T-cell (primary cell): ENCODE measurements around the gene SNRNP40. TPM values are rescaled to one million over a fixed set of nuclear protein-coding genes. Genes with fewer than 3 reads are reported as not detected.

Source experiments
- ATAC-seq, 4 experiments: fragments of 200-7000 bp in 3 of 4; fragments of 150-1000 bp in 1 of 4; cut with Tn5 transposase; replicated peaks in 1 of 4; 1 replicate in 3 of 4; 2 replicates in 1 of 4; pipeline ENCODE4 v1.10.0; 2021; ENCODE audit warnings: moderate library complexity in 3 of 4, mild to moderate bottlenecking in 2 of 4, moderate number of reproducible peaks in 1 of 4
- CTCF ChIA-PET, 2 donors: fragments of 300-600 bp; sonication (Branson Sonifier 250); formaldehyde crosslinking; loops; one replicate each; lab custom pipeline; 2022; ENCODE audit warnings: antibody characterized with exemption in 2 of 2; lab: Charles Lee
- POLR2A ChIA-PET, 2 donors: fragments of 300-600 bp; sonication (Branson Sonifier 250); formaldehyde crosslinking; loops; one replicate each; lab custom pipeline; 2022; ENCODE audit warnings: antibody characterized with exemption in 2 of 2; lab: Charles Lee
- DNase-seq, 35 experiments: peaks; one replicate each; pipeline versions ENCODE4 v3.0.0 to v3.0.0-alpha.2; 2013 to 2023
- H3K27ac ChIP-seq: one replicate; pipeline ENCODE4 v1.5.1; 2013; ENCODE audit warnings: low read length
- H3K27me3 ChIP-seq, 2 experiments: replicated peaks in 1 of 2; 1 replicate in 1 of 2; 2 replicates in 1 of 2; pipeline versions ENCODE4 v1.6.1 to v1.7.0; 2013; ENCODE audit warnings: low read length in 1 of 2, mixed read lengths in 1 of 2; ENCODE audit not compliant: control insufficient read depth in 2 of 2, insufficient read depth in 2 of 2; ENCODE audit errors: extremely low read depth in 1 of 2
- H3K36me3 ChIP-seq, 2 donors: 1 replicate in 1 of 2; 2 replicates in 1 of 2; pipeline versions ENCODE4 v1.6.1 to v1.7.0; 2013; ENCODE audit warnings: low read length in 1 of 2; ENCODE audit not compliant: control insufficient read depth in 2 of 2, insufficient read depth in 1 of 2; ENCODE audit errors: extremely low read depth in 1 of 2
- H3K4me1 ChIP-seq, 2 experiments: 1 replicate in 1 of 2; 2 replicates in 1 of 2; pipeline versions ENCODE4 v1.6.1 to v1.7.0; 2013; ENCODE audit warnings: low read length in 2 of 2, mixed read lengths in 1 of 2; ENCODE audit not compliant: insufficient read depth in 2 of 2, control insufficient read depth in 1 of 2; ENCODE audit errors: extremely low read depth in 1 of 2
- H3K4me3 ChIP-seq, 2 donors: 1 replicate in 1 of 2; 2 replicates in 1 of 2; pipeline versions ENCODE4 v1.5.1 to v1.7.0; 2013; ENCODE audit warnings: mild to moderate bottlenecking in 2 of 2, low read length in 1 of 2, moderate library complexity in 1 of 2; ENCODE audit not compliant: control insufficient read depth in 1 of 2; ENCODE audit errors: extremely low read depth in 1 of 2
- H3K9me3 ChIP-seq: 2 replicates; pipeline ENCODE4 v1.7.0; 2013
- H3K27ac Mint-ChIP-seq, 2 donors: one replicate each; pipeline ENCODE4 v1.8.0; 2020 to 2021; ENCODE audit warnings: mild to moderate bottlenecking in 2 of 2, mixed read lengths in 2 of 2
- H3K27me3 Mint-ChIP-seq, 2 donors: one replicate each; pipeline ENCODE4 v1.8.0; 2021 to 2022; ENCODE audit warnings: mixed read lengths in 2 of 2
- H3K36me3 Mint-ChIP-seq: one replicate; pipeline ENCODE4 v1.8.0; 2021; ENCODE audit warnings: mixed read lengths
- H3K4me1 Mint-ChIP-seq, 3 donors: one replicate each; pipeline ENCODE4 v1.8.0; 2020 to 2022; ENCODE audit warnings: mixed read lengths in 3 of 3, mild to moderate bottlenecking in 1 of 3
- H3K4me3 Mint-ChIP-seq, 3 donors: one replicate each; pipeline ENCODE4 v1.8.0; 2020 to 2022; ENCODE audit warnings: mild to moderate bottlenecking in 3 of 3, mixed read lengths in 3 of 3, moderate library complexity in 3 of 3
- H3K9me3 Mint-ChIP-seq, 3 donors: one replicate each; pipeline ENCODE4 v1.8.0; 2020 to 2022; ENCODE audit warnings: mixed read lengths in 3 of 3
- WGBS: methylation state at CpG from one replicate; pipeline ENCODE4 v1.1.5; 2013; ENCODE audit warnings: missing lambda C conversion rate; ENCODE audit not compliant: insufficient coverage; 5-methylcytosine and 5-hydroxymethylcytosine counted together
- total RNA-seq, 35 experiments: library from RNA in 6 of 35; stranded (reverse) in 6 of 35; fragments of 120-200 nt in 1 of 35; gene quantifications; one replicate each; pipeline versions ENCODE4 v1.2.1 to v1.2.4 and lab custom pipeline; 2013 to 2026

SNRNP40 gene
- total RNA-seq, 5 donors from 2014 or later (not counting 1 experiment from before 2014, with no cell fraction given), result 50.9 to 62.8 (median 53.9) TPM

DNA sequence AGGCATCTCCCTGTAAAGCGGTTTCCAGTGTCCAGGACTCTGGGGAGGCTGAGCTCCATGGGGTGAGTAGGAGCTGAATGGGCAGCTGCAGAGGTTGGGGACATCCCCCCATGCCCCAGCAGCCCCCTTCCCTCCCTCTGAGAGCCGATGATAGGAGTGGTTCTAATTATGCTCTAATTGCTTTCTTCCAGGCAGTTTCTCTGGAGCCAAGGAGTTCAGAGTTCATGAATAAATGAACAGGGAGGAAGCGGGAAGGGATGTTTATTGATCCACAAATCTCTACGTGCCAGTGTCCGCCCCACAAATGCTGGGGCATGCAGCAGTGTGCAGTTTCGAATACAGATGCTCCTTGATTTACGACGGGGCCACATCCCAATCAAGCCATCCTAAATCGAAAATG lies 72.5 kb downstream of the SNRNP40 start:
- 62% methylated on average over 2 of the region's 9 CpGs for WGBS
- Mint-ChIP-seq H3K4me1 (no peaks in the 10 kb centered on the region), H3K27ac (no peak overlapping the region), H3K27me3 (peaks cover 3 to 10% of the 10 kb centered on the region in 2 donors), H3K9me3 (no peaks in the 10 kb centered on the region), H3K4me3 (no peak overlapping the region), H3K36me3 (no peaks in the 10 kb centered on the region)
- Histone ChIP-seq H3K4me3 (no peak overlapping the region), H3K4me1 (no peaks in the 10 kb centered on the region), H3K36me3 (no peaks in the 10 kb centered on the region), H3K27me3 (peaks cover 0 to 15% of the 10 kb centered on the region in 2 experiments), H3K27ac (no peak overlapping the region), H3K9me3 (no peaks in the 10 kb centered on the region)
- ChIA-PET CTCF (interaction anchor here in 1 of 2 donors (0.7 kb wide), 1 partner anchor 19 kb away, joined by 4 read pairs; no protein-coding TSS in a partner anchor), POLR2A (no interaction called here)
- ATAC-seq, result no peak
- no peak for DNase-seq

DNA sequence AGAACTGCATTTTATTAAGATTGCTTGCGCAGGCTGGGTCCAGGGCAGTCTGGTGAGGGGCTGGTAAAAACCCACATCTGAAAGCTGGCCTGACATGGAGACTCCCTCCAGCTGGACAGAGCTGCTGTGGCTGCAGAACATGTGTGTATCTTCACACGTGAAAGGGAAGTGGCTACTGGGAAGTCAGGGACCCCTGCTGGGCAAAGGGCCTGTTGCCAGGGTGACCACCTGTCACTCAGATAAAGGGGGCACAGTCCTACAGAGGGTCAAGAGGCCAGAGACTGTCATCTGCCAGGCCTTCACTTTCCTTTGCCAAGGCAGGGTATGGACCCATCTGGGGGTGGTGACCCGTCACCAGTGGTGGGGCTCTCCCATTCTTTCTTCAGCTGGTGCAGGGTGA lies 74.4 kb downstream of the SNRNP40 start:
- ATAC-seq, result no peak
- Mint-ChIP-seq H3K9me3 (no peaks in the 10 kb centered on the region), H3K4me3 (no peak overlapping the region), H3K36me3 (no peaks in the 10 kb centered on the region), H3K27ac (no peak overlapping the region), H3K27me3 (peaks cover 3 to 10% of the 10 kb centered on the region in 2 donors), H3K4me1 (no peaks in the 10 kb centered on the region)
- Histone ChIP-seq H3K4me1 (no peaks in the 10 kb centered on the region), H3K9me3 (no peaks in the 10 kb centered on the region), H3K4me3 (no peak overlapping the region), H3K36me3 (no peaks in the 10 kb centered on the region), H3K27me3 (peaks cover 0 to 22% of the 10 kb centered on the region in 2 experiments), H3K27ac (no peak overlapping the region)
- POLR2A ChIA-PET, result no interaction called here
- WGBS, result 64% methylated on average over 2 of the region's 3 CpGs
- CTCF ChIA-PET, result no interaction called here
- no peak for DNase-seq

DNA sequence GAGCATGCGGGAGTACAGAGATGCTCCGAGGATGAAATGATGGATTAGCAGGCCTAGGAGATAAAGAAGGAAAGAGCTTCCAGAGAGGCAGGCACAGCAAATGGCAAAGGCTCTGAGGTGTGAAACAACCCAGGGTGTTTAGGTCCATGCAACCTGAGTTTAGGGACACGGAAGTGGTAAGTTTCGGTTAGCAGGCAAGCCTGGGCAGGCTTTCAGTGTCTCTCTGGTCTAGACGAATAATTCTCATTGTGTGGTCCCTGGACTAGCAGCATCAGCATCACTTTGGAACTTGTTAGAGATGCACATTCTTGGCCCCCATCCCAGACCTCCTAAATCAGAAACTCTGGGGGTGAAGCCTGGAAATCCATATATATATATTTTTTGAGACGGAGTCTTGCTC lies 75.5 kb downstream of the SNRNP40 start:
- no peak overlapping the region for H3K27ac ChIP-seq
- no peak for DNase-seq
- no peaks in the 10 kb centered on the region for H3K9me3 ChIP-seq
- Mint-ChIP-seq H3K9me3 (no peaks in the 10 kb centered on the region), H3K36me3 (no peaks in the 10 kb centered on the region), H3K4me3 (no peak overlapping the region), H3K4me1 (no peaks in the 10 kb centered on the region), H3K27me3 (peaks cover 3 to 8% of the 10 kb centered on the region in 2 donors), H3K27ac (no peak overlapping the region)
- H3K4me3 ChIP-seq, result no peak overlapping the region
- WGBS, result 92% methylated on average over 4 of the region's 6 CpGs
- no peak for ATAC-seq
- CTCF ChIA-PET, result no interaction called here
- no peaks in the 10 kb centered on the region for H3K36me3 ChIP-seq
- peaks cover 0 to 22% of the 10 kb centered on the region in 2 experiments for H3K27me3 ChIP-seq
- no peaks in the 10 kb centered on the region for H3K4me1 ChIP-seq
- POLR2A ChIA-PET, result no interaction called here

DNA sequence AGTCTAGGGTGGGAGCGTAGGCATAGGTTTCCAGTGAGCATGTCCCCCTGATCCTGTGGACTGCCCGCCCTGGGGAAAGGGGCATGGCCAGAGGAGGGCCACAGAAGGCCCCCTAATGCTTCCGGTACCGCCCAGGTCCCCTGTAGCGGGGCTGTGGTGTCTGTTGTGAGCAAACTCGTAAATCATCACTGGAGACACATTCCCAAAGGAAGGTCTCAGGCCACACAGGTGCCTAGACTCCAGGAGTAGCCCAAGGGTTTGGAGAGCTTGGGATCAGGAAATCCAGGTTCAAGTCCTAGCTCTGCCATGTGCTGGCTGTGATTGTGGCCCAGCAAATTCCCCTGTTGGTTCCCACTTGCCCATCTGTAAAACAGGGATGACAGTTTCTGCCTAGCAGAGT lies 77.1 kb downstream of the SNRNP40 start:
- Histone ChIP-seq H3K4me1 (no peaks in the 10 kb centered on the region), H3K27me3 (peaks cover 0 to 15% of the 10 kb centered on the region in 2 experiments), H3K4me3 (no peak overlapping the region), H3K36me3 (no peaks in the 10 kb centered on the region), H3K27ac (no peak overlapping the region), H3K9me3 (no peaks in the 10 kb centered on the region)
- DNase-seq (no peak), ATAC-seq (no peak)
- WGBS, result 77% methylated on average over 6 of the region's 6 CpGs
- H3K27ac Mint-ChIP-seq, result no peak overlapping the region
- no peaks in the 10 kb centered on the region for H3K4me1 Mint-ChIP-seq
- ChIA-PET POLR2A (no interaction called here), CTCF (no interaction called here)
- no peaks in the 10 kb centered on the region for H3K9me3 Mint-ChIP-seq
- H3K36me3 Mint-ChIP-seq, result no peaks in the 10 kb centered on the region
- H3K4me3 Mint-ChIP-seq, result no peak overlapping the region
- peaks cover 4 to 7% of the 10 kb centered on the region in 2 donors for H3K27me3 Mint-ChIP-seq

DNA sequence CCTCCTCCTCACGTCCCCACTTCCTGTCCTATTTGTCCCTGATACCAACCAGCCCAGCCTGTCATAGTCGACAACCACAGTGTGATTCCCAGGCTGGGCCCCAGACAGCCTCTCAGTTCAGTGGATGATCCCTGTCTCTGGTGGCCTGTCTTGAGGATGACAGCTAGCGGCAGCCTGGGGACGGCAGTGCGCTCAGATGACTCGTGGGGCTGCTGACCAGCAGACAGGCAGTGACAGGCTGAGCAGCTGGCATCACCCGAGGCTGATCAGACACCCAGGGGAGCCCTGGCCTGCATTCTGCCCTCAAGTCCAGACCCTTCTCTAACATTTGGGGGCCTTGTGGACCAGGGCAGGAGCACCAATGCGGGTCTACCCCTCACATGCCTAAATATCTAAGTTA lies 77.9 kb downstream of the SNRNP40 start:
- Histone ChIP-seq H3K27me3 (peaks cover 0 to 14% of the 10 kb centered on the region in 2 experiments), H3K4me1 (no peaks in the 10 kb centered on the region), H3K4me3 (no peak overlapping the region), H3K27ac (no peak overlapping the region), H3K36me3 (no peaks in the 10 kb centered on the region), H3K9me3 (no peaks in the 10 kb centered on the region)
- ATAC-seq (no peak), DNase-seq (no peak)
- WGBS, result 83% methylated on average over 7 of the region's 8 CpGs
- Mint-ChIP-seq H3K36me3 (no peaks in the 10 kb centered on the region), H3K9me3 (no peaks in the 10 kb centered on the region), H3K4me3 (no peak overlapping the region), H3K27ac (no peak overlapping the region), H3K27me3 (peaks cover 4 to 6% of the 10 kb centered on the region in 2 donors), H3K4me1 (no peaks in the 10 kb centered on the region)
- ChIA-PET POLR2A (no interaction called here), CTCF (no interaction called here)

DNA sequence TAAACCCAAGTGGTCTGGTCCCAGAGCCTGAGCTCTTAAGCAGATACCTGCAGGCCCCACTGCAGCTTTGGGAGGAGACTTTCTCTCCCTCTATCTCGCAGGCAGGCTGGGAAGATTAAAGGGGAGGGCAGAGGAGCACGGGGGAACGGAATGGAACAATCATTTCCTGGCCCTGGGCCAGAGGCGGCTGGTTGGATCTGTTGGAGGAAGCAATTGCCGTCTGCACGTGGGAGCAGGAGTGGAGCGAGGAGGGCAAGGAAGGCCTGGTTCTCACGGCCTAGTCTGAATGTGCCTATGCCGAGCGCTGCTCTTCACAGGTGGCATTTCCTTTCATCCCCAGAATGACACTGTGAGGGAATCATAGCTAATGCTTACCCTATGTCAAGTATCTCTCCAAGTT lies 80.6 kb downstream of the SNRNP40 start:
- DNase-seq, result no peak
- H3K4me3 ChIP-seq, result no peak overlapping the region
- peaks cover 0 to 14% of the 10 kb centered on the region in 2 experiments for H3K27me3 ChIP-seq
- no peaks in the 10 kb centered on the region for H3K4me1 ChIP-seq
- ChIA-PET POLR2A (no interaction called here), CTCF (no interaction called here)
- Mint-ChIP-seq H3K4me3 (no peak overlapping the region), H3K27ac (no peak overlapping the region), H3K4me1 (no peaks in the 10 kb centered on the region), H3K36me3 (peaks cover 2% of the 10 kb centered on the region), H3K27me3 (peaks cover 2 to 5% of the 10 kb centered on the region in 2 donors), H3K9me3 (peaks cover 0 to 6% (median 3%) of the 10 kb centered on the region in 3 donors)
- no peaks in the 10 kb centered on the region for H3K36me3 ChIP-seq
- H3K27ac ChIP-seq, result no peak overlapping the region
- no peak for ATAC-seq
- H3K9me3 ChIP-seq, result no peaks in the 10 kb centered on the region
- 37% methylated on average over 9 of the region's 10 CpGs for WGBS

DNA sequence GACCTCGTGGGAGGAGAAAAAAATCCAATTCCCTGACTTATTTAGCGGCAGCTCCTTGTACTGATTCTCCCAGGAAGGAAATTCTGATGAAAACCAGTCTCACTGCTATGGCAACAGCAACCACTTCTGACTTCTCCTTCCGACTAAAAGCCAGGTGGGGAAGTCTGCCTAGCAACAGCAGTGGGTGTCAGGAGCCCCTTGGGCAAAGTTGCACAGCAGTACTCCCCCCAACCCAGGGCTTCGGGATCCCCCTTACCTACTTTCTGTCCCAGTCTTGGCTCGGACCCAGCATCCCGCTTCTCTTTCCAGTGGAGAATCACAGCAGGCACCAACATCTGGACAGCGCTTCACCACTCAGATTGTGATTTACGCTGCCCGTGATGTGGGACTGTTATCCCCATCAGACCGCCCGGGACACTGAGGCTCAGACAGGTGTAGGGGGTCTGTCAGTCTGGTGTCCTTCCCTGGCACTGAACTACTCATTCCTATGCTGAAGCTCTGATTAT lies 81.5 kb downstream of the SNRNP40 start:
- peaks cover 5 to 10% of the 10 kb centered on the region in 2 donors for H3K27me3 Mint-ChIP-seq
- H3K4me1 Mint-ChIP-seq, result no peaks in the 10 kb centered on the region
- Histone ChIP-seq H3K9me3 (no peaks in the 10 kb centered on the region), H3K27me3 (peaks cover 0 to 14% of the 10 kb centered on the region in 2 experiments), H3K4me3 (no peak overlapping the region), H3K27ac (no peak overlapping the region), H3K4me1 (no peaks in the 10 kb centered on the region), H3K36me3 (no peaks in the 10 kb centered on the region)
- DNase-seq, result no peak
- 81% methylated on average over 6 of the region's 11 CpGs for WGBS
- H3K9me3 Mint-ChIP-seq, result peaks cover 0 to 12% (median 10%) of the 10 kb centered on the region in 3 donors
- no peak overlapping the region for H3K4me3 Mint-ChIP-seq
- ChIA-PET POLR2A (no interaction called here), CTCF (no interaction called here)
- ATAC-seq, result no peak
- H3K27ac Mint-ChIP-seq, result no peak overlapping the region
- H3K36me3 Mint-ChIP-seq, result peaks cover 6% of the 10 kb centered on the region
